ENCODE measurements around the gene SLC29A1. TPM values are rescaled to one million over a fixed set of nuclear protein-coding genes. Genes with fewer than 3 reads are reported as not detected.

Gene SLC29A1
- total and polyA plus RNA-seq, 2 of the 8 experiments (the other 6 are each of a cell fraction or from before 2014, with no cell fraction given), result 187 to 558 TPM

DNA sequence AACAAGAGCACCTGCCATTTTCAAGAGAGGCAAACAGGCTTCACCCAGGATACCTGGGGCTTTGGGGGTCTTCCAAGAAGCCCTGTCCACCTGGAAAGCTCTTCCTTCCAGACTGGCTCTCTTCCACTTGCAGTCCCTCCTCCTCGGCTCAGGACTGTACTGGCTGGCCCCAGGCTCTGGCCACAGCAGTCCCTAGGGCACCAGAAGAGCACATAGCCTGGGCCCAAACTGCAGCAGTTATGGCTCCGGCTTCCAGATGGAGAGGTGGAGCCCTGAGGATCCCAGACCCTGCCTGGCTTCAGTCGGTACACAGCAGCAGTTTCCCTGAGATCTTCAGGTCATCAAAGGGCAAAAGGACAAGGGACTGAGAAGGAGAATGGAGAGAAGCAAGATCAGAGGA lies 35.5 kb downstream of the SLC29A1 start:
- no peak overlapping the region for H4K91ac ChIP-seq (replicated peaks; ENCODE audit: insufficient read length, low read length)
- CTCF ChIA-PET (ENCODE audit: partially characterized antibody), result interaction anchor here (1.0 to 1.5 kb wide), 4 partner anchors 12 to 67 kb away, joined by 3 read pairs; partner anchors contain the start of gene AARS2
- H3K4ac ChIP-seq (replicated peaks; ENCODE audit: insufficient read length, low read depth, low read length), result no peak overlapping the region
- H3K4me2 ChIP-seq (ENCODE audit: insufficient read depth in 1 of 2, low read depth in 2 of 2, low read length in 2 of 2), result no peak overlapping the region
- no peak for DNase-seq (ENCODE audit: low read depth in 1 of 2, low spot score in 2 of 2)
- no peak for TF ChIP-seq KDM1A (IDR thresholded peaks at IDR 0.05; ENCODE audit: borderline replicate concordance, low read length)
- TF ChIP-seq, protein P1, sequence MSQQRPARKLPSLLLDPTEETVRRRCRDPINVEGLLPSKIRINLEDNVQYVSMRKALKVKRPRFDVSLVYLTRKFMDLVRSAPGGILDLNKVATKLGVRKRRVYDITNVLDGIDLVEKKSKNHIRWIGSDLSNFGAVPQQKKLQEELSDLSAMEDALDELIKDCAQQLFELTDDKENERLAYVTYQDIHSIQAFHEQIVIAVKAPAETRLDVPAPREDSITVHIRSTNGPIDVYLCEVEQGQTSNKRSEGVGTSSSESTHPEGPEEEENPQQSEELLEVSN (IDR thresholded peaks at IDR 0.05), result no peak
- H3K27ac ChIP-seq (ENCODE audit: low read depth, low read length), result no peak overlapping the region
- no peak overlapping the region for H3K23ac ChIP-seq (ENCODE audit: insufficient read length)
- no peak overlapping the region for H2BK20ac ChIP-seq (ENCODE audit: low read length)
- no peaks in the 10 kb centered on the region for H3K27me3 ChIP-seq (replicated peaks in 1 of 4; ENCODE audit: control insufficient read depth in 3 of 4, extremely low read depth in 1 of 4, insufficient read depth in 3 of 4, low read length in 3 of 4)
- no peak overlapping the region for H3K9ac ChIP-seq (replicated peaks in 1 of 4; ENCODE audit: extremely low read depth in 1 of 4, low read depth in 3 of 4, low read length in 3 of 4)
- FAIRE-seq, result no peak
- no peak overlapping the region for H2BK5ac ChIP-seq (ENCODE audit: low read depth, low read length)
- no peak overlapping the region for H2BK12ac ChIP-seq (ENCODE audit: low read depth, low read length)
- no peak overlapping the region for H4K5ac ChIP-seq (ENCODE audit: insufficient read length, low read depth, low read length)
- no peaks in the 10 kb centered on the region for H3K9me3 ChIP-seq (ENCODE audit: insufficient read depth in 2 of 2, low read depth in 1 of 2, low read length in 1 of 2)
- H3K79me1 ChIP-seq (ENCODE audit: low read depth, low read length), result peaks cover 4% of the 10 kb centered on the region; the same call in 1 of the 2 replicates
- H2BK120ac ChIP-seq (replicated peaks; ENCODE audit: low read depth, low read length), result no peak overlapping the region
- no peak overlapping the region for H3K56ac ChIP-seq (replicated peaks; ENCODE audit: insufficient read length, low read depth, low read length)
- H4K20me1 ChIP-seq (replicated peaks in 1 of 2; ENCODE audit: control insufficient read depth in 1 of 2, insufficient read depth in 2 of 2, low read length in 2 of 2), result peaks cover 1 to 12% of the 10 kb centered on the region in 2 experiments
- H2BK15ac ChIP-seq (ENCODE audit: low read length), result no peak overlapping the region
- H3K36me3 ChIP-seq (ENCODE audit: control insufficient read depth in 2 of 4, insufficient read depth in 4 of 4, low read length in 3 of 4), result peaks cover 9 to 23% (median 21%) of the 10 kb centered on the region in 4 experiments; a peak in 7 of 8 replicates
- no peak overlapping the region for H2AFZ ChIP-seq (ENCODE audit: low read length)
- POLR2A ChIA-PET (ENCODE audit: partially characterized antibody), result interaction anchor here (1.7 to 15.1 kb wide), 2 partner anchors 9 to 18 kb away, joined by 4 to 581 read pairs; partner anchors contain the start of gene HSP90AB1
- H2AK5ac ChIP-seq (ENCODE audit: low read depth, low read length), result no peak overlapping the region
- no peak overlapping the region for H3K14ac ChIP-seq (ENCODE audit: insufficient read length)
- H3K18ac ChIP-seq (ENCODE audit: extremely low read depth, low read length), result no peak overlapping the region
- no peak overlapping the region for H3K4me3 ChIP-seq (ENCODE audit: extremely low read depth in 1 of 4, insufficient read depth in 2 of 4, low read depth in 3 of 4, low read length in 4 of 4)
- no peak overlapping the region for H4K8ac ChIP-seq (ENCODE audit: extremely low read depth, insufficient read depth, low read length)
- peaks cover 11% of the 10 kb centered on the region for H3K23me2 ChIP-seq (ENCODE audit: low read depth, low read length)
- peaks cover 0 to 18% of the 10 kb centered on the region in 2 experiments; a peak in 2 of 4 replicates for H3K79me2 ChIP-seq (ENCODE audit: control insufficient read depth in 1 of 2, insufficient read depth in 2 of 2, low read length in 2 of 2)
- 76% methylated on average over 3 of the region's 3 CpGs; no CpG with 5 or more reads in 1 of the 2 experiments for WGBS, 2 experiments (ENCODE audit: extremely low coverage in 1 of 2, insufficient coverage in 1 of 2, insufficient read length in 1 of 2, insufficient replicate concordance in 2 of 2, low coverage in 1 of 2, low lambda C conversion rate in 2 of 2, missing lambda C conversion rate in 1 of 2)
- peaks cover 6 to 35% (median 16%) of the 10 kb centered on the region in 4 experiments for H3K4me1 ChIP-seq (replicated peaks in 1 of 4; ENCODE audit: control insufficient read depth in 3 of 4, insufficient read depth in 4 of 4, low read length in 3 of 4)
